Measurements from ENCODE around the gene CEPT1.

CEPT1 gene

DNA sequence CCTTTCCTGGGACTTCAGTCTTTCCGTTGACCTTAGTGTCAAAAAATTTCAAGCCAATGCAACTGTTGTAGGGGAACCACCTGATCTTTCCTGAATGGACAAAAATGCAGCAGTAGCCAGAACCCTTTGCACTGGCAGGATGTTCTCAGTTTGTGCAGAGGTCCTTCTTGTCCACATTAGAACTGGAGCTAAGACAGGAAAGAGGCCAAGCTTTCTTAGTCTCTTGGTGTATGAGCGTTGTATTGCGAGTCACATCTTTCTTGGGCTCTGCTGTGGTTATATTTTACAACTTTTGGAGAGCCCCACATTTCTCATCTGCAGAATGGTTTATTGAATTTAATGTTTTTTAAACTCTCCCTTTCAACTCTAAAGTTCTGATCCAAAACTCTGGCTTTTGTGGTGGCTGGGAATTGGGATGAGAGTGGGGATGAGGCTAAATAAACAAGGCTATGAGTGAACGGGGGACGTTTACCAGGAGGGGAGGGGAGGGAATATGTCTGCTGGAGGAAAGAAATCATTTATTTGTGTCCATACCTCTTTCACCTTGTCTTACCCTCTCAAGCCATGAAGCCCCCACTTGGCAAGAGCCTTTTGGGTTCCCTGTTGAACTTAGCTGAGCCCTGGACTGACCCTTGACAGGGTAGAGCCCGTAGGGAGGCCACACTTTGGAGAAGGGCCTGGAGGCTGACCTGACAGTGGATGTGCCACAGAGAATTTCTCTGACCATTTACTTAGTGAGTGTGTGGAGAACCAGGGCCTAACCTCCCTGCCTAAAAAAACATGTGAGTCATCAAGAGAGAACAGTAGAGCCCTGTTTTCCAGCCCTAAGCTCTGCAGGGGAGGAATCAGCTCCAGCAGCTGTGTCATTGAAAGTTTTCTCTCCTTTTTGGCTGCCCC, 88.1 kb downstream of the CEPT1 start:
- H3K27ac ChIP-seq (ENCODE audit: low read length): no peak overlapping the region
- DNase-seq (ENCODE audit: low read depth, low spot score): no peak
- H3K36me3 ChIP-seq (ENCODE audit: control insufficient read depth, insufficient read depth, low read length): no peaks in the 10 kb centered on the region

DNA sequence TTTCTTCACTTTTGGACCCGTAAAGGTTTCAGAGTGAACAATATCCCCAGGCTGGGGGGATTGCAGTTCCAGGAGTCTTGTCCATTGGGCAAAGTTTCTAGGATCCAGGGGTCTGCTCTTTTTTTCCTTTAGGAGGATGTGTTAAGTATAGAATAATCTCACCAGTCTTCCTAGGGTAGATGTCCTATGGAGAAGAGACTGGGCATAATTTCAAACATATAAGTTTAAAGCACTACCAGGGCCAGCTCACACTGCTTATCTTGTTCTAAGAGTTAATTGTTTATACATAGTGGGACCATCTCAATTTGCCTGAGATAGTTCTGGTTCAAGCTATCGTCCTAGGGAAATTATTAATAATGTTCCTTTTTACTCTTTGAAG, 88.7 kb downstream of the CEPT1 start:
- no peak overlapping the region for H3K27ac ChIP-seq (ENCODE audit: low read length)
- WGBS (ENCODE audit: insufficient coverage, insufficient read length): no CpG with 5 or more reads among the region's 2 CpGs
- no peaks in the 10 kb centered on the region for H3K9me3 ChIP-seq (ENCODE audit: control insufficient read depth, insufficient read depth, low read length)
- no peaks in the 10 kb centered on the region for H3K27me3 ChIP-seq (ENCODE audit: control insufficient read depth, insufficient read depth, low read length)
- H3K36me3 ChIP-seq (ENCODE audit: control insufficient read depth, insufficient read depth, low read length): no peaks in the 10 kb centered on the region
- DNase-seq (ENCODE audit: low read depth, low spot score): no peak
- no peak overlapping the region for H3K4me3 ChIP-seq (ENCODE audit: low read length)
- H3K4me1 ChIP-seq (ENCODE audit: control insufficient read depth, insufficient read depth, low read length): no peaks in the 10 kb centered on the region

More for the DNA sequence above, 88.1 kb downstream of the CEPT1 start:
- Histone ChIP-seq H3K4me1 (ENCODE audit: control insufficient read depth, insufficient read depth, low read length) (no peaks in the 10 kb centered on the region), H3K4me3 (ENCODE audit: low read length) (no peak overlapping the region), H3K9me3 (ENCODE audit: control insufficient read depth, insufficient read depth, low read length) (no peaks in the 10 kb centered on the region), H3K27me3 (ENCODE audit: control insufficient read depth, insufficient read depth, low read length) (no peaks in the 10 kb centered on the region)
- WGBS (ENCODE audit: insufficient coverage, insufficient read length): no CpG with 5 or more reads among the region's 6 CpGs

GRCh38 chr1:111232134-111232533, 92.1 kb downstream of the CEPT1 start:
- H3K36me3 ChIP-seq (ENCODE audit: control insufficient read depth, insufficient read depth, low read length): no peaks in the 10 kb centered on the region
- H3K4me1 ChIP-seq (ENCODE audit: control insufficient read depth, insufficient read depth, low read length): no peaks in the 10 kb centered on the region
- H3K4me3 ChIP-seq (ENCODE audit: low read length): no peak overlapping the region
- no CpG with 5 or more reads among the region's 3 CpGs for WGBS (ENCODE audit: insufficient coverage, insufficient read length)
- no peak for DNase-seq (ENCODE audit: low read depth, low spot score)
- no peaks in the 10 kb centered on the region for H3K27me3 ChIP-seq (ENCODE audit: control insufficient read depth, insufficient read depth, low read length)
- H3K27ac ChIP-seq (ENCODE audit: low read length): no peak overlapping the region
- no peaks in the 10 kb centered on the region for H3K9me3 ChIP-seq (ENCODE audit: control insufficient read depth, insufficient read depth, low read length)

GRCh38 chr1:111234258-111234657, 94.2 kb downstream of the CEPT1 start:
- WGBS (ENCODE audit: insufficient coverage, insufficient read length): no CpG with 5 or more reads among the region's 4 CpGs

More at GRCh38 chr1:111234258-111234657, 94.2 kb downstream of the CEPT1 start:
- no peaks in the 10 kb centered on the region for H3K4me1 ChIP-seq (ENCODE audit: control insufficient read depth, insufficient read depth, low read length)
- H3K27me3 ChIP-seq (ENCODE audit: control insufficient read depth, insufficient read depth, low read length): no peaks in the 10 kb centered on the region
- no peak overlapping the region for H3K4me3 ChIP-seq (ENCODE audit: low read length)
- no peak for DNase-seq (ENCODE audit: low read depth, low spot score)
- H3K36me3 ChIP-seq (ENCODE audit: control insufficient read depth, insufficient read depth, low read length): no peaks in the 10 kb centered on the region
- H3K27ac ChIP-seq (ENCODE audit: low read length): no peak overlapping the region
- H3K9me3 ChIP-seq (ENCODE audit: control insufficient read depth, insufficient read depth, low read length): no peaks in the 10 kb centered on the region

All from iPS DF 6.9 (cell line).